Erythroblast (primary cell): ENCODE data around the gene KANSL1.

ENCODE experiments used
- DNase-seq, 2 experiments: peaks; one replicate each; lab custom pipeline; 2025; lab: John Stamatoyannopoulos, UW
- GATA1 ChIP-seq: IDR thresholded peaks from 2 replicates; pipeline ENCODE4 v1.6.1; 2011; ENCODE audit warnings: low read depth, mild to moderate bottlenecking, control low read depth, low read length, moderate library complexity
- POLR2A ChIP-seq: IDR thresholded peaks from 2 replicates; pipeline ENCODE4 v1.6.1; 2011; ENCODE audit warnings: mild to moderate bottlenecking, low read length

Gene KANSL1

DNA sequence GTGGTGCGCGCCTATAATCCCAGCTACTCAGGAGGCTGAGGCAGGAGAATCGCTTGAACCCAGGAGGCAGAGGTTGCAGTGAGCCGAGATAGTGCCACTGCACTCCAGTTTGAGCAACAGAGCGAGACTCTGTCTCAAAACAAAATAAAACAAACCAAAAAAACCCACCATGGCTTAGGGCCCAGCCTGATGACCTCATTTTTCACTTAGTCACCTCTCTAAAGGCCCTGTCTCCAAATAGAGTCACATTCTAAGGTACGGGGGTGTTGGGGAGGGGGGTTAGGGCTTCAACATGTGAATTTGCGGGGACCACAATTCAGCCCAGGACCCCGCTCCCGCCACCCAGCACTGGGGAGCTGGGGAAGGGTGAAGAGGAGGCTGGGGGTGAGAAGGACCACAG is 195.6 kb downstream of the KANSL1 start:
- DNase-seq, result no peak
- no peak for TF ChIP-seq GATA1
- TF ChIP-seq POLR2A, result no peak

DNA sequence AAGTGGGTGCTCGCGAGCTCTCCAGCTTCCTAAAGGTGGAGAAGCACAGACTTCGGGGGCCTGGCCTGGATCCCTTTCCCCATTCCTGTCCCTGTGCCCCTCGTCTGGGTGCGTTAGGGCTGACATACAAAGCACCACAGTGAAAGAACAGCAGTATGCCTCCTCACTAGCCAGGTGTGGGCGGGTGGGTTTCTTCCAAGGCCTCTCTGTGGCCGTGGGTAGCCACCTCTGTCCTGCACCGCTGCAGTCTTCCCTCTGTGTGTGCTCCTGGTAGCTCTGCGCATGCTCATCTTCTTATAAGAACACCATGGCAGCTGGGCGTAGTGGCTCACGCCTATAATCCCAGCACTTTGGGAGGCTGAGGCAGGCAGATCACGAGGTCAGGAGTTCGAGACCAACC is 196.1 kb downstream of the KANSL1 start:
- TF ChIP-seq POLR2A, result no peak
- no peak for TF ChIP-seq GATA1
- no peak for DNase-seq

DNA sequence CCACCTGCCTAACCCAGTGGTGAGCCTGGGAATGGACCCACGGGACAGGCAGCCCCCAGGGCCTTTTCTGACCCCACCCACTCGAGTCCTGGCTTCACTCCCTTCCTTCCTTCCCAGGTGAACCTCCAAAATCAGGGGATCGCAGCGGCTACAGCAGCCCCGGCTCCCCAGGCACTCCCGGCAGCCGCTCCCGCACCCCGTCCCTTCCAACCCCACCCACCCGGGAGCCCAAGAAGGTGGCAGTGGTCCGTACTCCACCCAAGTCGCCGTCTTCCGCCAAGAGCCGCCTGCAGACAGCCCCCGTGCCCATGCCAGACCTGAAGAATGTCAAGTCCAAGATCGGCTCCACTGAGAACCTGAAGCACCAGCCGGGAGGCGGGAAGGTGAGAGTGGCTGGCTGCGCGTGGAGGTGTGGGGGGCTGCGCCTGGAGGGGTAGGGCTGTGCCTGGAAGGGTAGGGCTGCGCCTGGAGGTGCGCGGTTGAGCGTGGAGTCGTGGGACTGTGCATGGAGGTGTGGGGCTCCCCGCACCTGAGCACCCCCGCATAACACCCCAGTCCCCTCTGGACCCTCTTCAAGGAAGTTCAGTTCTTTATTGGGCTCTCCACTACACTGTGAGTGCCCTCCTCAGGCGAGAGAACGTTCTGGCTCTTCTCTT is 196.8 kb downstream of the KANSL1 start:
- TF ChIP-seq POLR2A (no peak), GATA1 (no peak)

DNA sequence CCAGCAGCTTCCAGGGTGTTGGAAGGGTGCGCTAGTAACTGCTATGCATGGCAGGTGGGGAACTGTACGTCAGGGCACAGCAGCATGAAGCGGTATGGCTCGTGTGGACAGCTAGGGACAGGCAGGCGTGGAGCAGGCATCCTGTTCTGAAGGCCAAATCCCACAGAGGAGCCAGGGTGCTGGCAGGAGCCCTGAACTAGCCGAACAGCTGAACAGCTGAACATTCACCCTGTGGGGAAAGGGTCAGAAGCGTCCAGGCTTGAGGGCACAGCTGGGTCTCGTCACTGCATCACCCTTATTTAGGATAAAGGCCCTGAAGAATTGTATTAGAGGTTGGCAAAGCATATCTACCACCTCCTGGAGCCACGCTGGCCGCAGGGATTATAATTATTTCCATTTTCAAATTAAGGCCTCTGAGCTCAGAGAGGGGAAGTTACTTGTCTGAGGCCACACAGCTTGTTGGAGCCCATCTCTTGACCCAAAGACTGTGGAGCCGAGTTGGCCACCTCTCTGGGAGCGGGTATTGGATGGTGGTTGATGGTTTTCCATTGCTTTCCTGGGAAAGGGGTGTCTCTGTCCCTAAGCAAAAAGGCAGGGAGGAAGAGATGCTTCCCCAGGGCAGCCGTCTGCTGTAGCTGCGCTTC is 197.5 kb downstream of the KANSL1 start:
- DNase-seq, result no peak
- TF ChIP-seq GATA1, result no peak
- TF ChIP-seq POLR2A, result no peak

More for the DNA sequence above, 196.8 kb downstream of the KANSL1 start:
- DNase-seq, result no peak

DNA sequence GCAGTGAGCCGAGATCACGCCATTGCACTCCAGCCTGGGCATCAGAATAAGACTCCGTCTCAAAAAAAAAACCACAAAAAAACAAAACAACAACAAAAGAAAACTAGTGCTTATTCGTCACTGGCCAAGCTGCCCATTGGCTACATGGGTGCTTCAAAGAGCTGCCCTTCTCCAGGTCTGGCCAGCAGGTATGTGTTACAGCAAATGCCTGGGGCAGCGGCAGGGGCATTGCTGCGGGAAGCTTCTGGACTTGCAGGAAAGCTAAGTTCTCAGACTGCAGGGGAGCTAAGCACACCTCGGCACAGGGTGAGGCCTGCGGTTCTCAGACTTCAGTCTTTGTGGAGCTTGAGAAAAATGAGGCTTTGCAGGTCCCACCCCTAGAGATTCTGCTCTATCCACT is 198.2 kb downstream of the KANSL1 start:
- DNase-seq, result no peak
- no peak for TF ChIP-seq POLR2A
- TF ChIP-seq GATA1, result no peak

DNA sequence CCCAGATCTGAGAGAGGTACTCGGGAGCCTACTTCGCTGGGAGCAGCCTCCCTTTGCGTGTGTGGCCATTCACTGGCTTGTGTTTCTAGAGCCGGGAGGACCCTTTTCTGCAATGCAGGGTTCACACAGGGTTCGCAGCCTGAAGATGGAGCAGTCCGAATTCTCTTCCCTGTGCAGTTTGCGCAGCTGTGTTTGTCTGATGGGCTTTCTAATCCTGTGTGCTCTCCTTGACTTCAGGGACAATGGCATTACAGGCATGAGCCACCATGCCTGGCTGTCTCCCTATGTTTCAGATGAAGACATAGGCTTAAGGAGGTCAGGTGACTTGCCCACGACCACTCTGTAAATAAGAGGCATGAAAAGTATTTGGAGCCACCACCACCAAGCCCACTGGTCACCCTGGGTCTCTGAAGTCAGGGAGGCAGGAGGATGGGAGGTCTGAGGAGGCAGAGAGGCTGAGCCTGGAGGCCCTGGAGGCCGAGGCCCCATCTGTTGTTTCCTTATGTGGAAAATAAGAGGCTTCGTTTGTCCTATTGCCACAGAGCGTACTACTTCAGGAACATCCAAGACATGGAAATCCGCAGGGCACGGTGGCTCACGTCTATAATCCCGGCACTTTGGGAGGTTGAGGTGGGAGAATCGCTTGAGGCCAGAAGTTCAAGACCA is 199.1 kb downstream of the KANSL1 start:
- TF ChIP-seq GATA1 (no peak), POLR2A (no peak)

DNA sequence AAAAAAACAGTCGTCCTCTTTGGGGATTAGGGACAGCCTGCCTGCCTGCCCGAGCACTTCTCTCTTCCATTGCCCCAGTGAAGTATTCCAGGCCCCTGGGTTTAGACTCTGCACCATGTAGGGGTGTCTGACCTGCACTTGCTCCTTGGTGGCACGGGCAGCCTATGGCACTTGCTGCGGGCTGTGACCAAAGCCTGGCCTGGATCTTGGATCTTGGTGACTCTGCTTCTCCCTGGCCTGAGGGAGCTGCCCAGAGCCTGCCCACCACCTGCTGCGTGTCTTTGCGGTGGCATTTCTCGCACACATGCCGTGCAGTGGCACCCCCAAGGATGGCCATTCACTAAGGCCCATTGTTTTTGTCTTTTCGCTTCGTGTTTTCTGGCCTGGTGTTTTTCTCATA is 200.3 kb downstream of the KANSL1 start:
- DNase-seq, result no peak
- no peak for TF ChIP-seq POLR2A
- TF ChIP-seq GATA1, result no peak

More for the DNA sequence above, 199.1 kb downstream of the KANSL1 start:
- no peak for DNase-seq

DNA sequence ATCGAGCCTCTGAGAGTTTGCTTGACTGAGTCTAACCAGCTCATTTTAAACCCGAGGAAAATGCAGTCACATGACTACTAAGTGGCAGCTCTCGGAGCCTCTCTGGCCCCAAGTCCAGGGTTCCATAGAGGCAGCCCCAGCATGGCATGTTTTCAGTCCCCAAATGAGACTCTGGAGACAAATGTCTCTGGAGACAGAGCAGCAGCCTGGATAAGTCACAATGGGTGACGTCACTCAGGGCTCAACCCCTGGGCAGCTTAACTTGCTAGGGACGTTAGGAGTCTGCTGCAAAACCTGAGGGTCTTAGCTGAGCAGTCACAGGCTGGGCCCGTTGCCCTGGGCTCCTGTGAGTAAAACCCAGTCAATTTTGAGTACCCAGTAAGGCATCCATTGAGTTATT is 201.1 kb downstream of the KANSL1 start:
- DNase-seq, result no peak
- no peak for TF ChIP-seq POLR2A
- no peak for TF ChIP-seq GATA1

DNA sequence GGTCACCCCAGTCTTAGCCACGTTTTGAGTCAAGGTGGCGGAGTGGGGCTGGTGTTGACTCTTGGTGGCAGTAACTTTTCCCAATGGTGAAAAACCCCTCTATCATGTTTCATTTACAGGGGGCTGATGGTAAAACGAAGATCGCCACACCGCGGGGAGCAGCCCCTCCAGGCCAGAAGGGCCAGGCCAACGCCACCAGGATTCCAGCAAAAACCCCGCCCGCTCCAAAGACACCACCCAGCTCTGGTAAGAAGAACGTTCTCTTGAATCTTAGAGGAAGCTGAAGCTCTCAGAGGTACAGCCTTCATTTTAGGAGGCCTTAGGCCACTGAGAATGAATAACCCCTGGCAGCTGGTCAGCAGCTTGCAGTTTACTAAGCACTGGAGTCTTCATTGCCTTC is 201.9 kb downstream of the KANSL1 start:
- DNase-seq, result no peak
- no peak for TF ChIP-seq POLR2A
- TF ChIP-seq GATA1, result no peak

DNA sequence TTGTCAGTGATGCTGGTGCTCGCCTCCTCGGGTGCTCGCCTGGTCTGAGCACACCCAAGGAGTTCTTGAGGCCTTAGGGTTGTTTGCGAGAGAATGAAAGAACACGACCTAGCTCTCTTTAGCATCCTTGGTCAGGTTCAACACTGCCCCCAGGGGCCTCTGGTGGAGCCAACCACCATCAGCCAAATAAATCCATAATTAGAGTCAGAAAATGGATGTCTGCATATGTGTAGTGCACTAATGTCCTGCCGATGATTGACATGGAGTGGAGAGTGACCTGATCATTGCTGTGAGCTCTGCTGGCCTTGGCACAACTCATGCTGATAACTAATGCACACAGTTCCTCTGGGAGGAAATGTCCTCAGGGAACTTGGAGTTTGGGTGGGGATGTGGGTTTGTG is 202.3 kb downstream of the KANSL1 start:
- DNase-seq, result no peak
- TF ChIP-seq POLR2A, result no peak

DNA sequence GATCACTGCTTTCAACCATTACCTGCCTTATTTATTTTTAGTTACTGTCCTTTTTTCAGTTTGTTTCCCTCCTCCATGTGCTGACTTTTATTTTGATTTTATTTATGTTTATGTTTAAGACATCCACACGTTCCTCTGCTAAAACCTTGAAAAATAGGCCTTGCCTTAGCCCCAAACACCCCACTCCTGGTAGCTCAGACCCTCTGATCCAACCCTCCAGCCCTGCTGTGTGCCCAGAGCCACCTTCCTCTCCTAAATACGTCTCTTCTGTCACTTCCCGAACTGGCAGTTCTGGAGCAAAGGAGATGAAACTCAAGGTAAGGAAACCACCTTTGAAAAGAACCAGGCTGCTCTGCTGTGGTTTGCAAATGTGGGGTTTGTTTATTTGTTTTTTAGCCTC is 203.5 kb downstream of the KANSL1 start:
- TF ChIP-seq GATA1, result no peak
- no peak for TF ChIP-seq POLR2A
- DNase-seq, result no peak

DNA sequence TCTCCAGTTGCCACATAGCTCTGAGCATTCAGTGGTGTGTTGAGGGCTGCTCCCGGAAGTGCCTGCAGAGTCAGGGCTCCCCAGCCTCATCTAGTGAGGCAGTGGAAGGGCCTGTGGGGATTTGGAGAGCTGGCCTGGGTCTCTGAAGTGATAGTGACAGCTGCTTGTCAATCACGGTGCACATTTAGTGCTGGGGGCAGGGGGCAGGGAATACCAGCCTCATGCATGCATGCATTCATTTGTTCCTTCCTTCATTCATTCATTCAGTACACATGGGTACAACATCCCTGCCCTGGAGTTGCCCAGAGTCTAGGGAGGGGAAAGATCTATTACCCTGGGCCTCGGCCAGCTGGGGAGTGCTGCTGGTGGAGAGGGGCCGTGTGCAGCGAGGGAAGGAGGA is 205.5 kb downstream of the KANSL1 start:
- no peak for DNase-seq
- no peak for TF ChIP-seq POLR2A
- no peak for TF ChIP-seq GATA1

DNA sequence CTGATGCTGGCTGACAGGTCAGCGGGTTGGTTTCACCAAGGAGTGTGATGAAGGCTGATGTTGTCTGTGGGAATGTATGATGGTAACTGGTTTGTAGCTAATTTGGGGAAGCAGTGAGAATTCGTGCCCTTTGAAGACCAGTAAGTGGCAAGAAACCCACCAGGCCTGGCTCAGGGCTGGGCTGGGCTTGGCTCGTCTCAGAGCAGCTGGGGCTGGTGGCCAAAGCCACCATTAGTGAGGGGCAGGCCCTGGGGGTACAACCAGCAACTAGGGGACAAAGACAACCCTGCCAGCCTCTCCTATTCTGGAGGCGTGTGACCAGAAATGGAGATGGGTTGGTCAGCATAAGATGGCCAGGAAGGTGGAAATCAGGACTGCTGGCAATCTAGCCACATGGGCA is 207.2 kb downstream of the KANSL1 start:
- TF ChIP-seq POLR2A (no peak), GATA1 (no peak)
- DNase-seq, result no peak

DNA sequence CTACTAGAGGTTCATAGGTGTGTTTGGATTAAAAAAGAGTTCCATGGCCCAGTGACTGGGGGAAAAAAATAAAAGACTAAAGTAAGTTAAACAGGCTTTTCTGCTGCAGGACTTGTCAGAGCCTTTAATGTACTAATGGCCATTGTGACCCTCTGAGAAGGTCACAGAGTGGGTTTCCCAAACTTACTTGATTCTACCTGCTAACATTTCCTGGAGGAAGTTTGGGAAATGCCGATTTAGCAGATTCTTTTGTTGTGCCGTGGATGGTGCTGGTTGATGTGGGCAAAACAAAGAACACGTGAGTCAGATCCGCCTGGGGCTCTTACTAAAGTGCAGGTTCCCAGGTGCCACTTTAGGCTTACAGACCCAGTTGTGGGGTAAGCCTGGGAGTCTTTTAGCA is 207.8 kb downstream of the KANSL1 start:
- DNase-seq, result no peak
- TF ChIP-seq GATA1, result no peak
- no peak for TF ChIP-seq POLR2A
